Ishikawa (cell line): Measurements from ENCODE around the gene ZNF667.

Experiments used
- CEBPB ChIP-seq: IDR thresholded peaks from 2 replicates; pipeline ENCODE4 v1.6.1; 2012
- CREB1 ChIP-seq: IDR thresholded peaks from 2 replicates; pipeline ENCODE4 v1.6.1; 2012; ENCODE audit warnings: low read depth
- EGR1 ChIP-seq: IDR thresholded peaks from 2 replicates; pipeline ENCODE4 v1.6.1; 2012
- EP300 ChIP-seq: IDR thresholded peaks from 2 replicates; pipeline ENCODE4 v1.6.1; 2012; ENCODE audit warnings: borderline replicate concordance
- FOXM1 ChIP-seq: IDR thresholded peaks from 2 replicates; pipeline ENCODE4 v1.6.1; 2012; ENCODE audit warnings: low read depth, borderline replicate concordance
- MAX ChIP-seq: IDR thresholded peaks from 2 replicates; pipeline ENCODE4 v1.6.1; 2012
- NFIC ChIP-seq: IDR thresholded peaks from 2 replicates; pipeline ENCODE4 v1.6.1; 2012
- RAD21 ChIP-seq: IDR thresholded peaks from 2 replicates; pipeline ENCODE4 v1.6.1; 2012; ENCODE audit warnings: low read depth
- REST ChIP-seq: IDR thresholded peaks from 2 replicates; pipeline ENCODE4 v1.6.1; 2012; ENCODE audit warnings: low read depth, mild to moderate bottlenecking
- TAF1 ChIP-seq: IDR thresholded peaks from 2 replicates; pipeline ENCODE4 v1.6.1; 2012; ENCODE audit warnings: low read depth, mild to moderate bottlenecking
- TCF12 ChIP-seq: IDR thresholded peaks from 2 replicates; pipeline ENCODE4 v1.6.1; 2012; ENCODE audit warnings: low read depth
- TEAD4 ChIP-seq: IDR thresholded peaks from 2 replicates; pipeline ENCODE4 v1.6.1; 2012
- USF1 ChIP-seq: IDR thresholded peaks from 2 replicates; pipeline ENCODE4 v1.6.1; 2012
- YY1 ChIP-seq: IDR thresholded peaks from 2 replicates; pipeline ENCODE4 v1.6.1; 2012; ENCODE audit warnings: low read depth
- ZBTB7A ChIP-seq: IDR thresholded peaks from 2 replicates; pipeline ENCODE4 v1.6.1; 2012; ENCODE audit warnings: low read depth

The ZNF667 gene

GRCh38 chr19:56491399-56491798, 14.3 kb upstream of the ZNF667 start:
- no peak for TF ChIP-seq REST
- no peak for TF ChIP-seq MAX
- TF ChIP-seq CREB1, result no peak
- no peak for TF ChIP-seq CEBPB
- TF ChIP-seq ZBTB7A, result no peak
- no peak for TF ChIP-seq TCF12
- TF ChIP-seq NFIC, result no peak
- TF ChIP-seq TAF1, result no peak
- no peak for TF ChIP-seq YY1
- TF ChIP-seq FOXM1, result no peak
- no peak for TF ChIP-seq EP300
- no peak for TF ChIP-seq RAD21

- TF ChIP-seq TAF1 (no peak), TCF12 (no peak), ZBTB7A (no peak), TEAD4 (no peak), USF1 (no peak), EP300 (no peak), REST (no peak), MAX (no peak; the same call in 1 of the 2 replicates), RAD21 (no peak), YY1 (no peak), EGR1 (no peak), CEBPB (no peak), CREB1 (no peak), FOXM1 (no peak), NFIC (no peak)
Observed at GRCh38 chr19:56477429-56478338, 539 bp upstream of the ZNF667 start.

GRCh38 chr19:56476093-56476492, 1.1 kb downstream of the ZNF667 start:
- TF ChIP-seq YY1 (no peak), REST (no peak), EGR1 (no peak), CEBPB (no peak), USF1 (no peak), EP300 (no peak), FOXM1 (no peak), TEAD4 (no peak), RAD21 (no peak), TAF1 (no peak), NFIC (no peak), MAX (no peak), ZBTB7A (no peak), CREB1 (no peak), TCF12 (no peak)

- no peak for TF ChIP-seq NFIC
- TF ChIP-seq FOXM1, result no peak
- no peak for TF ChIP-seq EGR1
- no peak for TF ChIP-seq CEBPB
- no peak for TF ChIP-seq USF1
- no peak for TF ChIP-seq TCF12
- TF ChIP-seq REST, result no peak
- TF ChIP-seq TAF1, result no peak
- no peak for TF ChIP-seq ZBTB7A
Observed at GRCh38 chr19:56474308-56474707, 2.8 kb downstream of the ZNF667 start.
